ENCODE measurements around the gene EPDR1.

EPDR1 gene

DNA sequence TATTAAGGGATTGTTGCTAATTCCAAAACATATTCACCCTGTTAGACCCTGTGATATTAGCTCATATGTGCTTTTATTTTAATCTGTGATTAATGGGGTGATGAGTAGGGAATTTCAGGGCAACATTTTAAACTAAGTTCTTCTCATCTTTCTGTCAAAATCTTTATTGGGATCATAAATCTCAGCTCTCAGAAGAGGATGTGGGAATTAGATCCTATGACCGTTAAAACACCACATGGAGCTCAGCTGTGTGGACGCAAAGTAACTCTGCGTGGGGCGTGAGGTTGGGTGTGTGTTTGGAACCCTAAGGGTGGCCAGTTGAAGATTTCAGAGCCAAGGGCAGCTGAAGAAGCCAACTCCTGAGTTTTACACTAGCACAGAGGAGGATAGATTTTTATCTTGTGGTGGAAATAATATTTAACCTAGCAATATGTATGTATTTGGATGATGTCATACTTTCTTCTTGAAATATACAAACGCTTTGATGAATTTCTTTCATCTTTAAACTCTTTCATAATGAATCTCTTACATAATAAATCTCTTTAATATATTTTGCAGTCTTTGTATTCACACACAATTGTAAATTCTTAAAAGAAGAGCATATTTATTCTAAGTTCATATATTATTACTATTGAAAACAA, 64.4 kb downstream of the EPDR1 start:
- no peak for DNase-seq

- no peak for DNase-seq
These were observed 66.5 kb downstream of the EPDR1 start for GRCh38 chr7:37986908-37987330.

- no peak for DNase-seq
These were observed 67.3 kb downstream of the EPDR1 start for GRCh38 chr7:37987732-37988131.

GRCh38 chr7:37988721-37989650, 68.5 kb downstream of the EPDR1 start:
- no peak for DNase-seq

- no peak for DNase-seq
These were observed 69.9 kb downstream of the EPDR1 start for GRCh38 chr7:37990337-37990736.

- no peak for DNase-seq
These were observed 72.6 kb downstream of the EPDR1 start for GRCh38 chr7:37993060-37993501.

DNA sequence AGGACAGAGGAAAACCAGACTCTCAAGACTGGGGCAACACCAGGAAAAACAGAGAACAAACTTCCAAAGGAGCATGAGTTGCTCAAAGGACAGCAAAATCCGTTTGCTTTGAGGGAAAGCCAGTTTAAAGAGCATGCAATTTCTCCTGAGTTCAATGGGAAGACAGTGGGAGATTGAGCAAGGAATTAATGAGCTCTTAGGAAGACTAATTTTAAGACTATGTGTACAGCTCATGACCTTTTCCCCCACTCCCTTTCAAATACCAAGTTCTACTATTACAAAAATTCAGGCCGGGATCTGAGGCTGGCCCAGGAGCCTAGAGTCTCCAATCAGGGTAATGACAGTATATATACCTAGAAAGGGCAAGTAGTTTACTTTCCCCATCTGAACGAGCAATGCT, 79.2 kb downstream of the EPDR1 start:
- no peak for DNase-seq

DNA sequence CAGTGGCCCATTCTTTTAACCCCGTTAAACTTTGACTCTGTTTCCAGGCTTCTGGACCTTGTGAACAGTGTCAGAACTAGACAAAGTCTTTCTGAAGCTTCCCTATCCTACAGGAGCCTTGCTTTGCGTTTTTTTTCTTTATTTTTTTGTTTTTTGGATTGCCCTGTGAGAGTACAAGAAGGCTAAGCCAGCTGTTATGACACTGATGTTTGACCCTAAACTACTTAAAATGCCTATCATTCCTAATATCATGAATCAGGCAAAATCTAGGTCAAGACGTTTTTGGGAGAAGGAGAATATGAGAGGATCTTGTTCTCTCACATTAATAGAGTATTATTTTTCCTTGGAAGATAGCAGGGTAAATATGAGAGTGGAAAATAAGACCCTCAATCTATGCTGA, 79.8 kb downstream of the EPDR1 start:
- DNase-seq = no peak

Measured in DMS 273 treated with DMSO at 0.1 percent for 48 hours (cell line).